HEK293 (cell line): ENCODE measurements around the gene LIMCH1.
A peak's percentile ranks its signal among the peaks of the same experiment; 100 is the strongest.

Source experiments
- CTCF ChIA-PET: fragments of 350-600 bp; formaldehyde crosslinking; extraction: SDS; loops from one replicate; lab custom pipeline; 2021; ENCODE audit warnings: antibody characterized with exemption; lab: Yijun Ruan, JAX
- POLR2A ChIA-PET: fragments of 300-600 bp; formaldehyde crosslinking; extraction: SDS; loops from one replicate; lab custom pipeline; 2020; ENCODE audit warnings: antibody characterized with exemption, inconsistent platforms; lab: Yijun Ruan, JAX
- H3K27ac ChIP-seq: fragments of 200-500 bp; sonication (Bioruptor generic); 2 replicates; pipeline ENCODE4 v1.5.1; 2014; ENCODE audit warnings: low read depth, low read length, control low read depth, inconsistent platforms; ENCODE audit errors: extremely low read depth
- H3K36me3 ChIP-seq, 2 experiments: fragments of 200-500 bp in 1 of 2; sonication (Bioruptor generic) in 1 of 2; 1 replicate in 1 of 2; 2 replicates in 1 of 2; pipeline ENCODE4 v1.5.1; 2014 to 2017; ENCODE audit warnings: inconsistent platforms in 2 of 2, low read length in 2 of 2; ENCODE audit not compliant: control insufficient read depth in 2 of 2, insufficient read depth in 1 of 2
- H3K4me1 ChIP-seq: fragments of 200-500 bp; sonication (Bioruptor generic); 2 replicates; pipeline ENCODE4 v1.5.1; 2014; ENCODE audit warnings: mild to moderate bottlenecking, low read length, inconsistent platforms; ENCODE audit not compliant: control insufficient read depth, insufficient read depth
- H3K4me3 ChIP-seq: 2 replicates; pipeline ENCODE4 v1.5.1; 2011; ENCODE audit warnings: low read depth, mild to moderate bottlenecking, control low read depth, low read length, moderate library complexity
- H3K9me3 ChIP-seq: fragments of 200-500 bp; sonication (Bioruptor generic); 2 replicates; pipeline ENCODE4 v1.5.1; 2014; ENCODE audit warnings: low read depth, low read length, inconsistent platforms; ENCODE audit not compliant: control insufficient read depth, insufficient read depth
- KLF17 ChIP-seq: fragments of 450-650 bp; formaldehyde crosslinking; IDR thresholded peaks from 2 replicates; pipeline ENCODE4 v1.5.1; 2016; ENCODE audit warnings: missing biosample characterization, missing genetic modification characterization
- KLF8 ChIP-seq: fragments of 450-650 bp; formaldehyde crosslinking; IDR thresholded peaks from 2 replicates; pipeline ENCODE4 v1.5.1; 2016; ENCODE audit warnings: missing biosample characterization, missing genetic modification characterization
- KLF9 ChIP-seq: fragments of 450-650 bp; formaldehyde crosslinking; IDR thresholded peaks from 2 replicates; pipeline ENCODE4 v1.5.1; 2016; ENCODE audit warnings: missing biosample characterization, missing genetic modification characterization, low read depth
- OVOL3 ChIP-seq: fragments of 450-650 bp; formaldehyde crosslinking; IDR thresholded peaks from 2 replicates; pipeline ENCODE4 v1.5.1; 2016; ENCODE audit warnings: missing biosample characterization, missing genetic modification characterization
- SP7 ChIP-seq: fragments of 450-650 bp; formaldehyde crosslinking; IDR thresholded peaks from 2 replicates; pipeline ENCODE4 v1.5.1; 2016; ENCODE audit warnings: missing biosample characterization, missing genetic modification characterization
- ZBTB26 ChIP-seq: fragments of 450-650 bp; formaldehyde crosslinking; optimal IDR thresholded peaks from 2 replicates; pipeline ENCODE3; 2016; ENCODE audit warnings: missing biosample characterization, mild to moderate bottlenecking, missing genetic modification characterization
- ZFP69B ChIP-seq: fragments of 450-650 bp; formaldehyde crosslinking; IDR thresholded peaks from 2 replicates; pipeline ENCODE4 v1.5.1; 2016; ENCODE audit warnings: missing biosample characterization, missing genetic modification characterization
- ZNF146 ChIP-seq: fragments of 450-650 bp; formaldehyde crosslinking; IDR thresholded peaks from 2 replicates; pipeline ENCODE4 v1.5.1; 2016; ENCODE audit warnings: missing biosample characterization, missing genetic modification characterization
- ZNF157 ChIP-seq: fragments of 450-650 bp; formaldehyde crosslinking; IDR thresholded peaks from 2 replicates; pipeline ENCODE4 v1.5.1; 2016; ENCODE audit warnings: missing biosample characterization, missing genetic modification characterization
- ZNF16 ChIP-seq: fragments of 450-650 bp; formaldehyde crosslinking; IDR thresholded peaks from 2 replicates; pipeline ENCODE4 v1.5.1; 2016; ENCODE audit warnings: low read depth, missing biosample characterization, missing genetic modification characterization
- ZNF214 ChIP-seq: fragments of 450-650 bp; formaldehyde crosslinking; IDR thresholded peaks from 2 replicates; pipeline ENCODE4 v1.5.1; 2017; ENCODE audit warnings: missing biosample characterization, mild to moderate bottlenecking, missing genetic modification characterization, borderline replicate concordance
- ZNF302 ChIP-seq: fragments of 450-650 bp; formaldehyde crosslinking; IDR thresholded peaks from 2 replicates; pipeline ENCODE4 v1.5.1; 2016; ENCODE audit warnings: missing biosample characterization, missing genetic modification characterization, low read depth
- ZNF501 ChIP-seq: fragments of 450-650 bp; formaldehyde crosslinking; IDR thresholded peaks from 2 replicates; pipeline ENCODE4 v1.5.1; 2016; ENCODE audit warnings: missing biosample characterization, missing genetic modification characterization
- ZNF530 ChIP-seq: fragments of 450-650 bp; formaldehyde crosslinking; IDR thresholded peaks from 2 replicates; pipeline ENCODE4 v1.5.1; 2016; ENCODE audit warnings: low read depth, missing biosample characterization, missing genetic modification characterization
- ZNF544 ChIP-seq: fragments of 450-650 bp; formaldehyde crosslinking; IDR thresholded peaks from 2 replicates; pipeline ENCODE4 v1.5.0; 2017; ENCODE audit warnings: missing biosample characterization, missing genetic modification characterization
- ZNF549 ChIP-seq: fragments of 450-650 bp; IDR thresholded peaks from 2 replicates; pipeline ENCODE4 v1.5.1; 2018; ENCODE audit warnings: missing biosample characterization, missing genetic modification characterization, mild to moderate bottlenecking, inconsistent platforms, moderate library complexity
- ZNF596 ChIP-seq: fragments of 450-650 bp; IDR thresholded peaks from 2 replicates; pipeline ENCODE4 v1.5.0; 2018; ENCODE audit warnings: missing biosample characterization, mild to moderate bottlenecking, missing genetic modification characterization, moderate library complexity
- ZNF626 ChIP-seq: fragments of 450-650 bp; sonication (Bioruptor Pico); formaldehyde crosslinking; IDR thresholded peaks from 2 replicates; pipeline ENCODE4 v1.5.1; 2018; ENCODE audit warnings: missing biosample characterization, missing genetic modification characterization, inconsistent platforms
- ZNF837 ChIP-seq: fragments of 450-650 bp; formaldehyde crosslinking; IDR thresholded peaks from 2 replicates; pipeline ENCODE4 v1.5.1; 2016; ENCODE audit warnings: missing biosample characterization, missing genetic modification characterization
- TF ChIP-seq, protein P1 (sequence below): fragments of 450-650 bp; formaldehyde crosslinking; IDR thresholded peaks from 2 replicates; pipeline ENCODE4 v1.5.1; 2016; ENCODE audit warnings: missing biosample characterization, missing genetic modification characterization

LIMCH1 gene

DNA sequence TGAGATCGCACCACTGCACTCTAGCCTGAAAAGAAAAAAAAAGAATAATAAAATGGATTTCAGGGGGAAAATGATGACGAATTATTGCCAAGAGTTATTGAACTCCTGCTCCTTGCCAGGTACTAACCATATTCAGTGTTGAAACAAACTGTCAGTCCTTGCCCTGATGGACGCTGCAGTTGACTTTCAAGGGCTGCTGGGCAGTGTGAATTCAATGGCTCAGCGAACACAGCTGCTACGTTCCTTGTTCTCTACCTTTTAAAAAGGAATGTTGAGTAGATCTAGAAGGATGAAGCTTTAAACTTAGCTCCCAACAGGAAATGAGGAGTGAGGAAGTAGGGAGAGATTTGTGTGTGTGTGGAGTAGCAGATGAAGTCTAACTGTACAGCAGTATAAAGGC is 2.7 kb downstream of the LIMCH1 start:
- Histone ChIP-seq H3K9me3 (no peaks in the 10 kb centered on the region), H3K4me1 (peaks cover 8% of the 10 kb centered on the region; the same call in 1 of the 2 replicates), H3K36me3 (no peaks in the 10 kb centered on the region), H3K27ac (no peak overlapping the region), H3K4me3 (no peak overlapping the region)
- ChIA-PET CTCF (no interaction called here), POLR2A (no interaction called here)
- TF ChIP-seq KLF8 (tag by site-specific recombination): no peak
- TF ChIP-seq ZNF157 (tag by site-specific recombination): peak; percentile 63

- Histone ChIP-seq H3K36me3 (no peaks in the 10 kb centered on the region), H3K9me3 (no peaks in the 10 kb centered on the region), H3K27ac (no peak overlapping the region), H3K4me1 (peaks cover 5% of the 10 kb centered on the region; the same call in 1 of the 2 replicates), H3K4me3 (no peak overlapping the region)
- ChIA-PET CTCF (no interaction called here), POLR2A (no interaction called here)
- peak; percentile 17; the same call in 1 of the 2 replicates for TF ChIP-seq ZNF530 (tag by site-specific recombination)
- TF ChIP-seq ZNF302 (tag by site-specific recombination): no peak
Measured at GRCh38 chr4:41541687-41542094, 3.7 kb downstream of the LIMCH1 start.

DNA sequence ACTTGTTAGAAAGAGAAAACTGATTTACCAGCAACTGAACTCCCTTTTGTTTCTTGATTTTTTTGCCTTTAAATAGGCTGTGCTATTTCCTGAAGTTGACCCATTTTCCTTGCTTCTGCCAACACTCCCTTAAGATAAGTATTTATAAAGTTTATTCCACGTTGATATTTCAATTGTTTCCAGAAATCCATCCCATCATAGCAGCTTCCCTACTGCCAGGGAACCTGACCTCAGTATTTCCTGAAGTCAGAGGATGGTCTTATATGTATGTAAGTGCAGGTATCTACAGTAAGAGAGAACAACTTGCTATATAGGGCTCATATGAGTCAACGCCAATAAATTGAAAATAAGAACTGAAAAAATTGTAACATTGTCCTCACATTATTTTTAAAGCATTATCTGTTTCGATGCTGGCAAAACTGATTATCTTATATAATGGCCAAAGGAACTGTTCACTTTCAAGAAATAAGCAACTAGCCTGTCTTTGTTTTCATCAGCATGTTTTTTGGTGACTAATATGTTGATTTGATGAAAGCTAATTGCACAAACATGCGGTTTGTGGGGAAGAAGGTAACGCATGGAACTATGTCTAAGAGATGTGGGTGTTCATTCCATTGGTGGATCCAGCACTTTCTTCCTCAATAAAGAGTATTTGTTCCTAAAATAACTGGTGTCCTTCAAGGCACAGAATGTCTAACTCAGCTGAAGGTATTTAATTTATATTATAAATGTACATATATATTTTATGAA is 4.7 kb downstream of the LIMCH1 start:
- CTCF ChIA-PET: no interaction called here
- H3K4me1 ChIP-seq: peaks cover 5% of the 10 kb centered on the region; the same call in 1 of the 2 replicates
- TF ChIP-seq ZNF549 (tag by site-specific recombination): no peak
- TF ChIP-seq ZNF302 (tag by site-specific recombination): no peak
- TF ChIP-seq ZNF146: no peak
- no peak for TF ChIP-seq ZNF214 (tag by site-specific recombination)
- TF ChIP-seq ZNF501 (tag by site-specific recombination): no peak
- no peak for TF ChIP-seq KLF17 (tag by site-specific recombination)
- no peak for TF ChIP-seq ZNF16 (tag by site-specific recombination)
- TF ChIP-seq ZBTB26 (tag by site-specific recombination): no peak
- TF ChIP-seq SP7 (tag by site-specific recombination): no peak
- TF ChIP-seq ZNF544 (tag by site-specific recombination): no peak
- no peak for TF ChIP-seq ZNF626
- TF ChIP-seq OVOL3: no peak
- TF ChIP-seq ZFP69B (tag by site-specific recombination): no peak
- no peak for TF ChIP-seq KLF9
- TF ChIP-seq, protein P1, sequence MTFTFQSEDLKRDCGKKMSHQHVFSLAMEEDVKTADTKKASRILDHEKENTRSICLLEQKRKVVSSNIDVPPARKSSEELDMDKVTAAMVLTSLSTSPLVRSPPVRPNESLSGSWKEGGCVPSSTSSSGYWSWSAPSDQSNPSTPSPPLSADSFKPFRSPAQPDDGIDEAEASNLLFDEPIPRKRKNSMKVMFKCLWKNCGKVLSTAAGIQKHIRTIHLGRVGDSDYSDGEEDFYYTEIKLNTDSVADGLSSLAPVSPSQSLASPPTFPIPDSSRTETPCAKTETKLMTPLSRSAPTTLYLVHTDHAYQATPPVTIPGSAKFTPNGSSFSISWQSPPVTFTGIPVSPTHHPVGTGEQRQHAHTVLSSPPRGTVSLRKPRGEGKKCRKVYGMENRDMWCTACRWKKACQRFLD (tag by site-specific recombination): no peak
- no peak for TF ChIP-seq ZNF596 (tag by site-specific recombination)
- TF ChIP-seq ZNF837 (tag by site-specific recombination): no peak
- TF ChIP-seq, all 188 proteins: peak for 0
- POLR2A ChIA-PET: no interaction called here
- Histone ChIP-seq H3K9me3 (no peaks in the 10 kb centered on the region), H3K4me3 (no peak overlapping the region), H3K27ac (no peak overlapping the region), H3K36me3 (no peaks in the 10 kb centered on the region)
